DOHH2 (cell line): Measurements from ENCODE around the gene LPAR2.

ENCODE experiments used
- H3F3A ChIP-seq: fragments of 200-600 bp; sonication (generic), shearing (Covaris generic); 2 replicates; pipeline ENCODE4 v1.6.0; 2016; ENCODE audit warnings: antibody characterized with exemption, mild to moderate bottlenecking; ENCODE audit not compliant: control insufficient read depth, insufficient read depth
- H3K27ac ChIP-seq: fragments of 200-600 bp; sonication (generic); 2 replicates; pipeline ENCODE4 v1.5.1; 2014; ENCODE audit warnings: low read depth, mild to moderate bottlenecking, low read length, moderate library complexity
- H3K27me3 ChIP-seq: fragments of 200-600 bp; sonication (generic); 2 replicates; pipeline ENCODE4 v1.6.1; 2014; ENCODE audit warnings: mild to moderate bottlenecking, low read length, mixed read lengths; ENCODE audit not compliant: control insufficient read depth
- H3K36me3 ChIP-seq: fragments of 200-600 bp; sonication (generic); 2 replicates; pipeline ENCODE4 v1.6.1; 2014; ENCODE audit warnings: mild to moderate bottlenecking, low read length, moderate library complexity, mixed read lengths; ENCODE audit not compliant: control insufficient read depth
- H3K4me1 ChIP-seq: fragments of 200-600 bp; sonication (generic); 2 replicates; pipeline ENCODE4 v1.6.1; 2014; ENCODE audit warnings: mild to moderate bottlenecking, low read length, mixed read lengths; ENCODE audit not compliant: control insufficient read depth
- H3K4me2 ChIP-seq: fragments of 200-600 bp; sonication (generic); 2 replicates; pipeline ENCODE4 v1.6.0; 2014; ENCODE audit warnings: mild to moderate bottlenecking, low read length, moderate library complexity
- H3K4me3 ChIP-seq: fragments of 200-600 bp; sonication (generic); 2 replicates; pipeline ENCODE4 v1.5.1; 2014; ENCODE audit warnings: mild to moderate bottlenecking, low read length, mixed read lengths
- H3K79me2 ChIP-seq: fragments of 200-600 bp; sonication (generic); 2 replicates; pipeline ENCODE4 v1.6.1; 2014; ENCODE audit warnings: mild to moderate bottlenecking, low read length, mixed read lengths; ENCODE audit not compliant: control insufficient read depth
- H3K9me2 ChIP-seq: fragments of 200-600 bp; sonication (generic); replicated peaks from 2 replicates; pipeline ENCODE4 v1.6.1; 2014; ENCODE audit warnings: mild to moderate bottlenecking, low read length, mixed read lengths; ENCODE audit not compliant: control insufficient read depth
- H3K9me3 ChIP-seq: fragments of 200-600 bp; sonication (generic); 2 replicates; pipeline ENCODE4 v1.6.1; 2014; ENCODE audit warnings: antibody characterized with exemption, low read length, mixed read lengths; ENCODE audit not compliant: control insufficient read depth, insufficient read depth
- H4K20me1 ChIP-seq: fragments of 200-600 bp; sonication (generic); 2 replicates; pipeline ENCODE4 v1.6.0; 2014; ENCODE audit warnings: low read depth, mild to moderate bottlenecking, antibody characterized with exemption, low read length, moderate library complexity; ENCODE audit not compliant: control insufficient read depth, insufficient read depth
- EZH2phosphoT487 ChIP-seq: fragments of 200-600 bp; sonication (generic); IDR thresholded peaks from 2 replicates; pipeline ENCODE4 v1.6.1; 2017; ENCODE audit warnings: borderline replicate concordance, mild to moderate bottlenecking, antibody characterized with exemption, low read length, moderate library complexity, mixed read lengths
- TF ChIP-seq, protein P1 (sequence below): fragments of 200-600 bp; sonication (generic); IDR thresholded peaks from one replicate; pipeline ENCODE4 v1.5.1; 2014; ENCODE audit warnings: antibody characterized with exemption, mild to moderate bottlenecking, low read depth, low read length; ENCODE audit not compliant: poor library complexity, severe bottlenecking

LPAR2 gene

DNA sequence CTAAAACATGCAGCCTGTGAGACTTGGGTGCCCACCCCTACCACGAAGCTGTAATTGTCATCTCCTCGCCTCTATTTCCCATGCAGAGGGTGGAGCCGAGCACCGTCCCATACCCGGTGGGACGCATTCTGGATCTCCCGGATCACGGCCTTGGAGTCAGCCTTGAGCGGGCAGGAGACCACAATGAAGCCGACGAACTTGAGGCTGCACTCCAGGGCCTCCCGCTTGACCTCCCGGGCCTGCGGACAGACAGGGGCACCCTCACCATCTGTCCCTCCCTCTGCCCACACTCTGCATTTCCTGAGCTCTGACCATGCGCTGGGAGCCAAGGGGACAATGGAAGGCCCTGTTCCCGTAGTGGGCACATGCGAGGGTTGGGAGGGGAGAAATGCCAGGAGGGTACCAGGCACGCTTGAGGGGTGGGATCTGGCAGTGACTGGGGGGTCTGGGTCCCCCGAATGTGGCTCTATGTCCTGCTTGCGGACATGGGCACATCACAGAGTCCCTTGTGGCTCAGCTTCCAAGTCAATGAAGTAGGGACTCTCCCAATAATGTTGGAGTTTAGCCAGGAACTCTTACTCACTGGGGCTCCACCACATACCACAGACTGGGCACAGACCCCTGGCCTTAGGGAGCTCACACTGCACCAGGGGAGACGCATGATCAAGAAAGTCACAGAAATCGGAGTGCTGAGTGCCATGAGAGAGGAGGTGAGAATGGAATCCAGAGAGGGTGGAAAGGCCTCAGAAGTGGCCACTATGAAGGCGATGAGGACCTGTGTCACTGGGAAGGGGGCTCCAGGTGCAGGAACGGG, 24.7 kb upstream of the LPAR2 start:
- Histone ChIP-seq H3K4me2 (no peak overlapping the region), H3K27ac (no peak overlapping the region), H3K4me1 (no peaks in the 10 kb centered on the region), H3K36me3 (peaks cover 92% of the 10 kb centered on the region), H3K4me3 (no peak overlapping the region), H4K20me1 (no peaks in the 10 kb centered on the region), H3K79me2 (no peaks in the 10 kb centered on the region), H3F3A (no peaks in the 10 kb centered on the region), H3K9me2 (no peaks in the 10 kb centered on the region), H3K9me3 (no peaks in the 10 kb centered on the region), H3K27me3 (no peaks in the 10 kb centered on the region)
- TF ChIP-seq, protein P1, sequence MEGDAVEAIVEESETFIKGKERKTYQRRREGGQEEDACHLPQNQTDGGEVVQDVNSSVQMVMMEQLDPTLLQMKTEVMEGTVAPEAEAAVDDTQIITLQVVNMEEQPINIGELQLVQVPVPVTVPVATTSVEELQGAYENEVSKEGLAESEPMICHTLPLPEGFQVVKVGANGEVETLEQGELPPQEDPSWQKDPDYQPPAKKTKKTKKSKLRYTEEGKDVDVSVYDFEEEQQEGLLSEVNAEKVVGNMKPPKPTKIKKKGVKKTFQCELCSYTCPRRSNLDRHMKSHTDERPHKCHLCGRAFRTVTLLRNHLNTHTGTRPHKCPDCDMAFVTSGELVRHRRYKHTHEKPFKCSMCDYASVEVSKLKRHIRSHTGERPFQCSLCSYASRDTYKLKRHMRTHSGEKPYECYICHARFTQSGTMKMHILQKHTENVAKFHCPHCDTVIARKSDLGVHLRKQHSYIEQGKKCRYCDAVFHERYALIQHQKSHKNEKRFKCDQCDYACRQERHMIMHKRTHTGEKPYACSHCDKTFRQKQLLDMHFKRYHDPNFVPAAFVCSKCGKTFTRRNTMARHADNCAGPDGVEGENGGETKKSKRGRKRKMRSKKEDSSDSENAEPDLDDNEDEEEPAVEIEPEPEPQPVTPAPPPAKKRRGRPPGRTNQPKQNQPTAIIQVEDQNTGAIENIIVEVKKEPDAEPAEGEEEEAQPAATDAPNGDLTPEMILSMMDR: no peak
- TF ChIP-seq EZH2phosphoT487: no peak

DNA sequence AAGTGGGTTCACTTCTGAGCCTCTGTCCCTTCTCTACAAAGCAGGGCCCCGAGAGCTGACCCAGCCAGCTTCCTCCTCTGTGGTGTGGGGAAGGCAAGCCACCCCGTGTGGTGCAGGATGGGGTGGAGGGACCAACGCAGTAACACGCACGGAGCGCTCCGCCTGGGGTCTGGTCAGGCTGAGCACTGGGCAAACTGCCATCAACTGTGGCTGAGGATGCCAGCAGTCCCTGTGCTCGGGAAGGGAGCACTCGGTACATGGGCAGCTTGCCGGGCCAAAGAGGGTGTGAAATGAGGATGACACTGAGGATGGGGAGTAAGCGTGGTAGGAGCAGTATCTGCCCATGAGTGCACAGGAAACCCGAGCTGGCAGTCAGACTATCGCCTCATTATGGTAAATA, 23.1 kb upstream of the LPAR2 start:
- TF ChIP-seq, protein P1: no peak
- TF ChIP-seq EZH2phosphoT487: no peak

DNA sequence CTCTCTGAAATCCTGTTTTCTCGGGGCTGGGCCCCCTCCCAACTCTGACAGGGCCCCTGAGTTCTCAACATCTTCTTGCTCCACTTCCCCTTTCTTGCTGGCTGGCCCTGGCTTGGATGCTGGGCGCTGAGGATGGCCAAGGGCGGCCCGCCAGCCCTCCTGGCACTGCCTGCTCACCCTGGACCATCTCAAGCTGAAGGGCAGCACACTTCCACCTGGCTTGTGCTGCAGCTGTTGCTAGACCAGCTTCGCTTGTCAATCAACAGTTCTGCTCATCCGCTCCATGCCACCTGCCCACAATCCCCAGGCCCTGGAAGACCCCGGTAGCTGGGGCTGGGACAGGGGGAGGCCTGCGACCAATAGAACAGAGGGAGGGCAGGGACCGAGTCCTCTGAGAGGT, 22.3 kb upstream of the LPAR2 start:
- Histone ChIP-seq H3K36me3 (peaks cover 90% of the 10 kb centered on the region), H3K27ac (no peak overlapping the region), H3K27me3 (no peaks in the 10 kb centered on the region), H3K9me2 (no peaks in the 10 kb centered on the region), H3K4me2 (no peak overlapping the region), H3K79me2 (no peaks in the 10 kb centered on the region), H3K4me1 (no peaks in the 10 kb centered on the region), H3F3A (no peaks in the 10 kb centered on the region), H3K4me3 (no peak overlapping the region), H3K9me3 (no peaks in the 10 kb centered on the region), H4K20me1 (no peaks in the 10 kb centered on the region)
- TF ChIP-seq, protein P1: no peak
- TF ChIP-seq EZH2phosphoT487: no peak

More for the DNA sequence above, 23.1 kb upstream of the LPAR2 start:
- H3K4me3 ChIP-seq: no peak overlapping the region
- H3K79me2 ChIP-seq: no peaks in the 10 kb centered on the region
- H3K27ac ChIP-seq: no peak overlapping the region
- no peaks in the 10 kb centered on the region for H3K27me3 ChIP-seq
- H4K20me1 ChIP-seq: no peaks in the 10 kb centered on the region
- H3K36me3 ChIP-seq: peaks cover 92% of the 10 kb centered on the region
- H3K9me2 ChIP-seq: no peaks in the 10 kb centered on the region
- no peaks in the 10 kb centered on the region for H3K9me3 ChIP-seq
- no peaks in the 10 kb centered on the region for H3F3A ChIP-seq
- no peaks in the 10 kb centered on the region for H3K4me1 ChIP-seq
- H3K4me2 ChIP-seq: no peak overlapping the region
